ENCODE data around the gene THRB. TPM values are rescaled to one million over a fixed set of nuclear protein-coding genes. Genes with fewer than 3 reads are reported as not detected.

The THRB gene
- total and polyA plus RNA-seq, 9 of the 15 experiments (the other 6 are each of a cell fraction or from before 2014, with no cell fraction given), result 1.7 to 14.9 (median 6.9) TPM

DNA sequence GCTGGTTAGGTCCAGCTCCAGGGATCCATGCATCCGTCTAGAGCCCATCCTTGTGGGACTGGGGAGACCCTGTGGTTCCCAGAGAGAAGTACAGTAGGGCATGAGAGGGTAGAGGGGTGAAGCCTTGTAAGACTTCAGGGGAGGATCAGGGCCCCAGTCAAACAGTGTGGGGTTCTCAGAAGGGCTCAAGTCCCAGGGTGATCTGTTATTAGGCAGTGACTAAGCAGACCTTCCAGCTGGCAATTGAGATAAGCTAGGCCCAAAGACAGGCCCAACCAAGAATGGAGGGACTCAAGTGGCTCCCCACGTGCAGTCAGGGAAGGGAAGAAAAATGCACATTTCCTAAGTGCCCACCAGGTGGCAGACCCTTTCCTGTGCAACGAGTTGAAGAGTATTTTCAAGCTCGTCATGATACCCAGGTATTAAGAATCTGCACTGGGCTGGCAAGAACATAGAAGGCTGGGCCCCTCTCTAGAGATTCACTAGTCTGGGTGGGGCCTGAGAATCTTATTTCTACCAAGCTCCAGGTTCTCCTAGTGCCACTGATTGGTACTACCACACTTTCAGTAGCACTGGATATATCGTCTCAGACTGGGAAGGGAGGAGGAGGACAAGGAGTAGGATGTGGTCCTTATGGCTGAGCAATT lies 308.8 kb downstream of the THRB start (continued):
- 0 out of 2 replicates have a peak, but pooled peaks have one; percentile 28 for TF ChIP-seq CBX5 (IDR thresholded peaks at IDR 0.05; ENCODE audit: borderline replicate concordance, low read depth)
- no peak for TF ChIP-seq BRF1 (IDR thresholded peaks at IDR 0.05; ENCODE audit: borderline replicate concordance, extremely low read depth, insufficient read length)
- TF ChIP-seq, protein P1, sequence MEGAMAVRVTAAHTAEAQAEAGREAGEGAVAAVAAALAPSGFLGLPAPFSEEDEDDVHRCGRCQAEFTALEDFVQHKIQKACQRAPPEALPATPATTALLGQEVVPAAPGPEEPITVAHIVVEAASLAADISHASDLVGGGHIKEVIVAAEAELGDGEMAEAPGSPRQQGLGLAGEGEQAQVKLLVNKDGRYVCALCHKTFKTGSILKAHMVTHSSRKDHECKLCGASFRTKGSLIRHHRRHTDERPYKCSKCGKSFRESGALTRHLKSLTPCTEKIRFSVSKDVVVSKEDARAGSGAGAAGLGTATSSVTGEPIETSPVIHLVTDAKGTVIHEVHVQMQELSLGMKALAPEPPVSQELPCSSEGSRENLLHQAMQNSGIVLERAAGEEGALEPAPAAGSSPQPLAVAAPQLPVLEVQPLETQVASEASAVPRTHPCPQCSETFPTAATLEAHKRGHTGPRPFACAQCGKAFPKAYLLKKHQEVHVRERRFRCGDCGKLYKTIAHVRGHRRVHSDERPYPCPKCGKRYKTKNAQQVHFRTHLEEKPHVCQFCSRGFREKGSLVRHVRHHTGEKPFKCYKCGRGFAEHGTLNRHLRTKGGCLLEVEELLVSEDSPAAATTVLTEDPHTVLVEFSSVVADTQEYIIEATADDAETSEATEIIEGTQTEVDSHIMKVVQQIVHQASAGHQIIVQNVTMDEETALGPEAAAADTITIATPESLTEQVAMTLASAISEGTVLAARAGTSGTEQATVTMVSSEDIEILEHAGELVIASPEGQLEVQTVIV (CRISPR knock-in tag; IDR thresholded peaks at IDR 0.05; ENCODE audit: borderline replicate concordance), result no peak
- peak; percentile 91 for TF ChIP-seq L3MBTL2 (IDR thresholded peaks at IDR 0.05)
- no peak for TF ChIP-seq ZNF699 (CRISPR knock-in tag; IDR thresholded peaks at IDR 0.05; ENCODE audit: insufficient replicate concordance)
- TF ChIP-seq ZNF3 (CRISPR knock-in tag; IDR thresholded peaks at IDR 0.05), result no peak
- no peak for TF ChIP-seq ZNF175 (CRISPR knock-in tag; IDR thresholded peaks at IDR 0.05; ENCODE audit: low read depth)
- no peak; a peak in 1 of 4 replicates for TF ChIP-seq KDM1A (IDR thresholded peaks at IDR 0.05)
- peak; percentile 65 to 81; a peak in 2 of 4 replicates for TF ChIP-seq ARNT (IDR thresholded peaks at IDR 0.05)
- TF ChIP-seq, protein P2, sequence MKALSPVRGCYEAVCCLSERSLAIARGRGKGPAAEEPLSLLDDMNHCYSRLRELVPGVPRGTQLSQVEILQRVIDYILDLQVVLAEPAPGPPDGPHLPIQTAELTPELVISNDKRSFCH (CRISPR knock-in tag; IDR thresholded peaks at IDR 0.05), result no peak
- TF ChIP-seq, protein P2 (tag; IDR thresholded peaks at IDR 0.05), result 0 out of 2 replicates have a peak, but pooled peaks have one; percentile 58
- no peak for TF ChIP-seq ZBTB7A (IDR thresholded peaks at IDR 0.05; ENCODE audit: borderline replicate concordance, control insufficient read depth, low read depth, low read length)
- TF ChIP-seq MAZ (CRISPR knock-in tag; conservative IDR thresholded peaks at IDR 0.05 in 1 of 2, IDR thresholded peaks at IDR 0.05 in 1 of 2), result no peak
- no peak for TF ChIP-seq PURB (CRISPR knock-in tag; IDR thresholded peaks at IDR 0.05; ENCODE audit: low read depth)
- TF ChIP-seq FOXA3 (CRISPR knock-in tag; conservative IDR thresholded peaks at IDR 0.05 in 1 of 2, IDR thresholded peaks at IDR 0.05 in 1 of 2), result no peak
- TF ChIP-seq, protein P3, sequence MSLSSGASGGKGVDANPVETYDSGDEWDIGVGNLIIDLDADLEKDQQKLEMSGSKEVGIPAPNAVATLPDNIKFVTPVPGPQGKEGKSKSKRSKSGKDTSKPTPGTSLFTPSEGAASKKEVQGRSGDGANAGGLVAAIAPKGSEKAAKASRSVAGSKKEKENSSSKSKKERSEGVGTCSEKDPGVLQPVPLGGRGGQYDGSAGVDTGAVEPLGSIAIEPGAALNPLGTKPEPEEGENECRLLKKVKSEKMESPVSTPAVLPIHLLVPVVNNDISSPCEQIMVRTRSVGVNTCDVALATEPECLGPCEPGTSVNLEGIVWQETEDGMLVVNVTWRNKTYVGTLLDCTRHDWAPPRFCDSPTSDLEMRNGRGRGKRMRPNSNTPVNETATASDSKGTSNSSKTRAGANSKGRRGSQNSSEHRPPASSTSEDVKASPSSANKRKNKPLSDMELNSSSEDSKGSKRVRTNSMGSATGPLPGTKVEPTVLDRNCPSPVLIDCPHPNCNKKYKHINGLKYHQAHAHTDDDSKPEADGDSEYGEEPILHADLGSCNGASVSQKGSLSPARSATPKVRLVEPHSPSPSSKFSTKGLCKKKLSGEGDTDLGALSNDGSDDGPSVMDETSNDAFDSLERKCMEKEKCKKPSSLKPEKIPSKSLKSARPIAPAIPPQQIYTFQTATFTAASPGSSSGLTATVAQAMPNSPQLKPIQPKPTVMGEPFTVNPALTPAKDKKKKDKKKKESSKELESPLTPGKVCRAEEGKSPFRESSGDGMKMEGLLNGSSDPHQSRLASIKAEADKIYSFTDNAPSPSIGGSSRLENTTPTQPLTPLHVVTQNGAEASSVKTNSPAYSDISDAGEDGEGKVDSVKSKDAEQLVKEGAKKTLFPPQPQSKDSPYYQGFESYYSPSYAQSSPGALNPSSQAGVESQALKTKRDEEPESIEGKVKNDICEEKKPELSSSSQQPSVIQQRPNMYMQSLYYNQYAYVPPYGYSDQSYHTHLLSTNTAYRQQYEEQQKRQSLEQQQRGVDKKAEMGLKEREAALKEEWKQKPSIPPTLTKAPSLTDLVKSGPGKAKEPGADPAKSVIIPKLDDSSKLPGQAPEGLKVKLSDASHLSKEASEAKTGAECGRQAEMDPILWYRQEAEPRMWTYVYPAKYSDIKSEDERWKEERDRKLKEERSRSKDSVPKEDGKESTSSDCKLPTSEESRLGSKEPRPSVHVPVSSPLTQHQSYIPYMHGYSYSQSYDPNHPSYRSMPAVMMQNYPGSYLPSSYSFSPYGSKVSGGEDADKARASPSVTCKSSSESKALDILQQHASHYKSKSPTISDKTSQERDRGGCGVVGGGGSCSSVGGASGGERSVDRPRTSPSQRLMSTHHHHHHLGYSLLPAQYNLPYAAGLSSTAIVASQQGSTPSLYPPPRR (CRISPR knock-in tag; IDR thresholded peaks at IDR 0.05; ENCODE audit: borderline replicate concordance), result no peak
- TF ChIP-seq CC2D1A (IDR thresholded peaks at IDR 0.05), result peak; percentile 86
- TF ChIP-seq RFX1 (IDR thresholded peaks at IDR 0.05), result no peak
- TF ChIP-seq LARP7 (IDR thresholded peaks at IDR 0.05), result no peak
- no peak for TF ChIP-seq ELF2 (CRISPR knock-in tag; IDR thresholded peaks at IDR 0.05)
- no peak for TF ChIP-seq ZNF354B (CRISPR knock-in tag; IDR thresholded peaks at IDR 0.05)
- no peak for TF ChIP-seq CCNT2 (IDR thresholded peaks at IDR 0.05; ENCODE audit: borderline replicate concordance, extremely low read depth, insufficient read length, low read depth, low read length)

Measured in K562 (cell line).